Neural crest cell (in vitro differentiated cells): ENCODE measurements around the gene SMARCA4. TPM values are rescaled to one million over a fixed set of nuclear protein-coding genes. Genes with fewer than 3 reads are reported as not detected.

Experiments
- DNase-seq: peaks from one replicate; pipeline ENCODE4 v3.0.0; 2021; ENCODE audit warnings: low read depth, mixed read lengths, low spot score
- H3K27ac Mint-ChIP-seq: one replicate; pipeline ENCODE4 v1.8.0; 2021; ENCODE audit warnings: mild to moderate bottlenecking, mixed read lengths; ENCODE audit not compliant: unreplicated experiment
- H3K27me3 Mint-ChIP-seq: 2 replicates; pipeline ENCODE4 v1.8.0; 2021; ENCODE audit warnings: low read depth, mild to moderate bottlenecking, mixed read lengths
- H3K36me3 Mint-ChIP-seq: 2 replicates; pipeline ENCODE4 v1.8.0; 2021; ENCODE audit warnings: low read depth, mild to moderate bottlenecking, mixed read lengths
- H3K4me1 Mint-ChIP-seq: 2 replicates; pipeline ENCODE4 v1.8.0; 2021; ENCODE audit warnings: mixed read lengths
- H3K4me3 Mint-ChIP-seq: one replicate; pipeline ENCODE4 v1.8.0; 2021; ENCODE audit warnings: mild to moderate bottlenecking, mixed read lengths
- H3K9me3 Mint-ChIP-seq: 2 replicates; pipeline ENCODE4 v1.8.0; 2021; ENCODE audit warnings: mixed read lengths
- CTCF ChIP-seq: fragments of 200-600 bp; sonication (generic); conservative IDR thresholded peaks from 2 replicates; pipeline ENCODE4 v1.5.0; 2021; ENCODE audit warnings: antibody characterized with exemption, mild to moderate bottlenecking
- long read RNA-seq: library from polyadenylated mRNA; unstranded; transcript quantifications from one replicate; pipeline ENCODE4 v2.0.0, GENCODE V29; 2020
- total RNA-seq: library from RNA; stranded (reverse); gene quantifications from 2 replicates; pipeline ENCODE4 v1.2.1, GENCODE V29; 2021

Gene SMARCA4
- total RNA-seq, result 363 and 382 TPM in 2 replicates
- long read RNA-seq, partial matches to known transcripts, result 84 of 98 reads
- long read RNA-seq, other reads (novel, unspliced or antisense), result 3 of 98 reads

GRCh38 chr19:10960314-10961072 lies at the start of gene SMARCA4:
Gene SMARCA4 (plus strand): TSS chr19:10961030. CDS start chr19:10984152, 23,122 bp downstream.
- Mint-ChIP-seq H3K27ac (peak within 1 kb of the TSS; percentile 97), H3K9me3 (no peaks in the 10 kb centered on the region), H3K27me3 (peaks cover 4% of the 10 kb centered on the region), H3K4me1 (peaks cover 30% of the 10 kb centered on the region), H3K4me3 (peak within 1 kb of the TSS; percentile 96), H3K36me3 (peaks cover 2% of the 10 kb centered on the region)
- TF ChIP-seq CTCF, result no peak
- DNase-seq, result peak; percentile 96

GRCh38 chr19:10911579-10912363 lies 49.1 kb upstream of the SMARCA4 start:
- no peak for DNase-seq
- H3K36me3 Mint-ChIP-seq, result no peaks in the 10 kb centered on the region
- no peaks in the 10 kb centered on the region for H3K27me3 Mint-ChIP-seq
- H3K4me3 Mint-ChIP-seq, result no peak overlapping the region
- H3K4me1 Mint-ChIP-seq, result no peaks in the 10 kb centered on the region
- no peak for TF ChIP-seq CTCF
- no peaks in the 10 kb centered on the region for H3K9me3 Mint-ChIP-seq
- no peak overlapping the region for H3K27ac Mint-ChIP-seq

GRCh38 chr19:10912619-10913018 lies 48.2 kb upstream of the SMARCA4 start:
- no peaks in the 10 kb centered on the region for H3K36me3 Mint-ChIP-seq
- TF ChIP-seq CTCF, result no peak
- no peak for DNase-seq
- no peak overlapping the region for H3K27ac Mint-ChIP-seq
- H3K4me1 Mint-ChIP-seq, result no peaks in the 10 kb centered on the region
- no peaks in the 10 kb centered on the region for H3K9me3 Mint-ChIP-seq
- H3K4me3 Mint-ChIP-seq, result no peak overlapping the region
- H3K27me3 Mint-ChIP-seq, result no peaks in the 10 kb centered on the region

DNA sequence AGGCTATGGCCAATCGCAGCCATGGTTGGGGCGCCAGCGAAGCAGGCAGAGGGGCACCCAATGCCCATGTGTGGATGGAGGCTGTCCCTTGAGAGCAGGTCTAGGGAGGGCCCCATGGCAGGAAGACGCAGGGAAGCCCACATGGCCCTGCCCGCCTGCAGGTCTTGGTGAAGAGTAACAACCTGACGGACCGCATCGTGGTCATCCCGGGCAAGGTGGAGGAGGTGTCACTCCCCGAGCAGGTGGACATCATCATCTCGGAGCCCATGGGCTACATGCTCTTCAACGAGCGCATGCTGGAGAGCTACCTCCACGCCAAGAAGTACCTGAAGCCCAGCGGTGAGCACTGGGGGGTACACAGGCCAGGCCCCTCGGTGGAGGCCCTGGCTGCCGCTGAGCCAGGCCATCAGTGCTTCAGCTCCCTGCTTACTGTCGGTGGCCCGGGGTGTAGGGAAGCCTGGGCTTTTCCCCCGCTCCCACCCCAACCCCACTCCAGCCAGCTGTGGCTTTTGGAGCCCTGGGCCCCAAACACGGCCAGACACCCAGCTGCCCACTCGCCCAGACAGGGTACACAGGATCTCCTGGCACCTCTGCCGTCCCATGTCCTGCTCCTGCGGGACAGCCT lies 47.0 kb upstream of the SMARCA4 start:
- Mint-ChIP-seq H3K36me3 (no peaks in the 10 kb centered on the region), H3K4me3 (no peak overlapping the region), H3K27me3 (no peaks in the 10 kb centered on the region), H3K4me1 (no peaks in the 10 kb centered on the region), H3K9me3 (no peaks in the 10 kb centered on the region), H3K27ac (no peak overlapping the region)
- no peak for TF ChIP-seq CTCF
- DNase-seq, result no peak
